GM18517 (cell line): ENCODE data around the gene TNKS2.

Experiments used
- ATAC-seq: cut with Tn5 transposase; IDR thresholded peaks from one replicate; pipeline ENCODE4 v1.9.1; 2021; ENCODE audit warnings: mild to moderate bottlenecking, moderate library complexity; ENCODE audit not compliant: unreplicated experiment

Gene TNKS2

DNA sequence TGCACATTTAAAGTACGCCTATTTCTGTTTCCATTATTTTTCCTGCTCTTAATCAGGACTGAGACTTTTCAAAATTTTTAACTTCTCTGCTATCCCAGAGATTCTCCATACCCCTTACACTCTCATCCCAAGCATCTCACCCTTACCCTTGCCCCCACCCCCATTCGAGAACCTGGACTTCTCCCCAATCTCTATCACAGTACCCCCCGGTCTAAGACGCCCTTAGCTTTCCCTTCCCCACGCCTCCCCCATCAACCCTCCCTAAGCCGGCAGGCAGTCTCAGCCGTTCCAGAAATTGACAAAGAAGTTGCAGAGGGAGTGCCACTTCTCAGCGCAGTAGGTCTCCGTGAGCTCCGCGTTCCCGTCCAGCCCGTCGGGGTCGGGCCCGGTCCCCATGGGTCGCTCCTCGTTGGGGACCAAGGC, 109.7 kb downstream of the TNKS2 start:
- ATAC-seq: no peak

DNA sequence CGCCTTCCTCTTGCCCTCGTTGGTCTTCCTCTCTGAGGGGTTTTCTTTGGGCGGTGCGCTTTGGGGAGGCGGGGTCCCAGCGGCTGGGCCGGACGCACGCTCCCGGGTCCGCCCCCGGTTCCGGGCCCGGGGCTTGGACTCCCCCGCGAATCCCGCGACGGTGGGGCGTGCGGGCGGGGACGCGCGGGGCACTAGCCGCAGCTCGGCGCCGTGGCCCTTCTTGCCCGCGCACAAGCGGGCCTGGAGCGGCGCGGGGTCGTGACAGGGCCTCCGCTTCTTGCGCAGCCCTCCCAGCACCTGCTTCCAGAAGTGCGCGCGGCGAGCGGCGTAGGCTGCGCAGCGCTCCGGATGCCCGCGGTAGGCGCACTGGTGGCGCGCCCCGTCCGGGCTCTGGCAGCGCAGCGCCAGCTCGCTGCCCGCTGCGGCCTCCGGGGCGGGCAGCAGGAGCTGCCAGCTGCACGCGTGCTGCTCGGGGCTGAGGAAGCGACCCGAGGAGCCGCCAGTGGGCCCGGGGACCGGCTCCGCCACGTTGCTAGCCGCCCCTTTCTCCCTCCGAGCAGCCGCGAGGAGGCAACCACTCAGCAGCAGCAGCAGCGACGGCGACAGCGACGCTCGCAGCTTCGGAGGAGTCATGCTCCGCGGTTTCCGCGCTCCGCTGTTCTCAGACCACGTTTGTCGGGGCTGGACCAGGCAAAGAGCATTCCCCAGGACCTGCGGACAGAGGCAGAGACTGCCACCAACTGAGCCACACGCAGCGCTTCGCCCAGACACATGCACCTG, 110.3 kb downstream of the TNKS2 start:
- peak; percentile 77 for ATAC-seq

DNA sequence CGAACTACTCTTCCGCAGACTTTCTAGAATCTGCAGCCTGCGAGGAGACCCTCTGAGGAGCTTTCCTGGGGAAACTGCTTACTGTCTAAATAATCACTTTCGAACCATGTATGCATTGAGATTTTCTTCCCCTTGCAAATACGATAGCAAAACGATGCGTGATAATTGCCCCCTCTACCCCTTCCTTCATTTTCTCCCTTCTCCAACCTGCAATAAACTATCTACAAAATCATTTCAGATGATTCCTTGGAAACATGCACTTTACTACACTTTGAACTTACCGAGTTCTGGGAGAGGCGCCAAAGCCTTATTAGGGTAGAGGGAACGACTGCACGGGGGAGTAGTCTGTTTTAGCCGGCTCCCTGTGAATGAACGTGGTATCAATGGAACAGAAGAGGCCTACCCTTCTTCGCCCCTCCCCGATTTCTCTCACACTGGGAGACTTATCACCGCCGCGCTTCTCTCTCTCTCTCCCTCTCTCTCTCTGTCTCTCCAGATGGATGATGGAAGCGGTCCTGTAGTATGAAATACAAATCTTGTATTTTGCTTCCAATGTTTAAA, 111.0 kb downstream of the TNKS2 start, which contains the start of gene FGFBP3:
Gene FGFBP3 (minus strand): TSS at position 370 of the 561 bp plus-strand sequence. CDS start 517 bp downstream, outside the sequence.
- ATAC-seq: no peak

DNA sequence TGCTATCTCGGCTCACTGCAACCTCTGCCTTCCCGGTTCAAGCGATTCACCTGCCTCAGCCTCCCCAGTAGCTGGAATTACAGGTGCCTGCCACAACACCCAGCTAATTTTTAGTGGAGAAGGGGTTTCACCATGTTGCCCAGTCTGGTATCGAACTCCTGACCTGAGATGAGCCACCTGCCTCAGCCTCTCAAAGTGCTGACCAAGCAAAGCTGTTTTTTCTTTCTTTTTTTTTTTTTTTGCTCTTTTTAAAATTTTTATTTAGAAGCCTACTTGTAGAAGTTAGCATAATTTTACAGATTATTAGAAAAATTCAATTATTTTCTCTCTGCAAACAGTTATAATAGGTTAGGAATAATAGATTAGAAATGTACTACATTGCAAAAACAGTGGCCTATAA, 112.2 kb downstream of the TNKS2 start:
- no peak for ATAC-seq
